K562 (cell line): ENCODE results near the gene WDR20. TPM values are rescaled to one million over a fixed set of nuclear protein-coding genes. Genes with fewer than 3 reads are reported as not detected.

Experiments used
- DPF2 ChIP-seq: fragments of 450-650 bp; IDR thresholded peaks from 2 replicates; pipeline ENCODE4 v1.6.1; 2016
- HNRNPLL ChIP-seq: fragments of 200-400 bp; formaldehyde crosslinking; IDR thresholded peaks from 2 replicates; pipeline ENCODE4 v1.6.1; 2017; ENCODE audit warnings: low read length, low read depth, mild to moderate bottlenecking; ENCODE audit not compliant: poor library complexity, severe bottlenecking
- POLR3G ChIP-seq: IDR thresholded peaks from 2 replicates; pipeline ENCODE4 v1.6.1; 2011; ENCODE audit not compliant: insufficient read length, insufficient replicate concordance; ENCODE audit errors: extremely low read depth
- RB1 ChIP-seq: fragments of 450-650 bp; IDR thresholded peaks from 2 replicates; pipeline ENCODE4 v1.6.1; 2017; ENCODE audit warnings: low read depth, mild to moderate bottlenecking
- XRCC4 ChIP-seq: IDR thresholded peaks from one replicate; pipeline ENCODE4 v1.6.1; 2011; ENCODE audit not compliant: insufficient read depth, insufficient read length; ENCODE audit errors: extremely low read depth
- ZNF431 ChIP-seq: sonication (generic); formaldehyde crosslinking; IDR thresholded peaks from 2 replicates; pipeline ENCODE4 v1.8.0; 2022; ENCODE audit warnings: mild to moderate bottlenecking, missing genetic modification reagents
- ZNF586 ChIP-seq: fragments of 450-650 bp; formaldehyde crosslinking; conservative IDR thresholded peaks from 2 replicates; pipeline ENCODE4 v1.4.0; 2020; ENCODE audit warnings: mild to moderate bottlenecking, moderate library complexity
- polyA plus RNA-seq, 8 experiments: library from polyadenylated mRNA; depleted of rRNA in 4 of 8; stranded (reverse) in 5 of 8; unstranded in 3 of 8; fragments of >200 nt; fragmentation: Nextera tagmentation in 2 of 8; fragmentation: Illumina TruSeq in 1 of 8; extraction: Ambion mirVana in 2 of 8; extraction: Trizol in 1 of 8; gene quantifications; 2 replicates each; pipeline versions ENCODE4 v1.2.1 to v1.2.3, GENCODE V29; 2011 to 2014; ENCODE audit warnings: inconsistent platforms in 1 of 8, missing spikeins in 1 of 8
- total RNA-seq, 7 experiments: library from RNA; depleted of rRNA in 6 of 7; stranded (reverse); fragments of >200 nt in 6 of 7; fragmentation: Illumina TruSeq in 2 of 7; extraction: Trizol in 2 of 7; gene quantifications; 2 replicates each; pipeline versions ENCODE4 v1.2.1 to v1.2.3, GENCODE V29; 2011 to 2021; ENCODE audit warnings: low replicate concordance in 1 of 7
- TF ChIP-seq, protein P1 (sequence below): fragments of 450-650 bp; IDR thresholded peaks from 2 replicates; pipeline ENCODE4 v1.6.1; 2016; ENCODE audit warnings: mild to moderate bottlenecking, moderate library complexity
- TF ChIP-seq, protein P2 (sequence below): fragments of 250-450 bp; sonication (Bioruptor Pico); IDR thresholded peaks from 2 replicates; pipeline ENCODE4 v1.4.0; 2020; ENCODE audit warnings: borderline replicate concordance
- TF ChIP-seq, protein P3 (sequence below), 3 experiments: fragments of 200-800 bp in 1 of 3; fragments of 250-450 bp in 1 of 3; fragments of 450-650 bp in 1 of 3; sonication (Bioruptor Pico) in 1 of 3; sonication (Bioruptor generic) in 1 of 3; formaldehyde crosslinking in 1 of 3; IDR thresholded peaks; 2 replicates each; pipeline versions ENCODE4 v1.6.1 to v1.8.0; 2016 to 2022; ENCODE audit warnings: mild to moderate bottlenecking in 2 of 3, missing genetic modification characterization in 2 of 3, missing compliant biosample characterization in 1 of 3, moderate library complexity in 1 of 3

WDR20 gene
- total and polyA plus RNA-seq, 9 of the 15 experiments (the other 6 are each of a cell fraction or from before 2014, with no cell fraction given), result 7.0 to 15.3 (median 11.8) TPM

DNA sequence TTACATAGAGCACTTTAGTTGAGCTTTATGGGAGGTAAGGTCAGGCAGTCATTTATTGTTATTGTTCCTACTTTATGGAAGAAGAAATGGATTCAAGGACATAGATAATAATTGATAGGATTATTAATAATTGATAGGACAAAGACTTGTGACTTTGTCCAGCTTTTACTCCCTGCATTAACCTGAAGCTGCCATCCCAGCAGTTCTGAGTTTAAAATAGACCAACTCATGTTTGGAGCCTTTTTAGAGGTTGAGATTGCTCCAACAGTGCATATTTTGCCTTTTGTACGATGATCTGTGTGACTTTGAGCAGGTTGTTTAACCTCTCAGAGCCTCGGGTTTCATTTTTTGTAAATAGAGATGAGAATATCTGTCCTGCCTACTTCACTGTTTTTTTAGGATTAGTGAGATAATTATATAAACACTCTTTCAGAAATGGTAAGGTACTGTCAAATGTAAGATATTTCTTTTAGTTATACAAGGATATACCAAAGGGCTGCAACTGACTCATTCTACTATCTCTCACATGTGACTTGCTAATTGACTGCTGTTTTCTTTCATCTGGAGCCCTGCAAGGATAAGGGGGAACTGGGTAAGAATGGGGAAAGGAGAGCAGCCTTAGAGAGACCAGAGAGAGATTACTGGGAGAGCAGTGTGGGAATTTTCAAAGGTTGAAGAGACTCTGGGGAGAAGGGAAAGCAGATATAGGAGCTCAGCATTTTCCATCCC, 15.3 kb downstream of the WDR20 start (continued):
- TF ChIP-seq, protein P1, sequence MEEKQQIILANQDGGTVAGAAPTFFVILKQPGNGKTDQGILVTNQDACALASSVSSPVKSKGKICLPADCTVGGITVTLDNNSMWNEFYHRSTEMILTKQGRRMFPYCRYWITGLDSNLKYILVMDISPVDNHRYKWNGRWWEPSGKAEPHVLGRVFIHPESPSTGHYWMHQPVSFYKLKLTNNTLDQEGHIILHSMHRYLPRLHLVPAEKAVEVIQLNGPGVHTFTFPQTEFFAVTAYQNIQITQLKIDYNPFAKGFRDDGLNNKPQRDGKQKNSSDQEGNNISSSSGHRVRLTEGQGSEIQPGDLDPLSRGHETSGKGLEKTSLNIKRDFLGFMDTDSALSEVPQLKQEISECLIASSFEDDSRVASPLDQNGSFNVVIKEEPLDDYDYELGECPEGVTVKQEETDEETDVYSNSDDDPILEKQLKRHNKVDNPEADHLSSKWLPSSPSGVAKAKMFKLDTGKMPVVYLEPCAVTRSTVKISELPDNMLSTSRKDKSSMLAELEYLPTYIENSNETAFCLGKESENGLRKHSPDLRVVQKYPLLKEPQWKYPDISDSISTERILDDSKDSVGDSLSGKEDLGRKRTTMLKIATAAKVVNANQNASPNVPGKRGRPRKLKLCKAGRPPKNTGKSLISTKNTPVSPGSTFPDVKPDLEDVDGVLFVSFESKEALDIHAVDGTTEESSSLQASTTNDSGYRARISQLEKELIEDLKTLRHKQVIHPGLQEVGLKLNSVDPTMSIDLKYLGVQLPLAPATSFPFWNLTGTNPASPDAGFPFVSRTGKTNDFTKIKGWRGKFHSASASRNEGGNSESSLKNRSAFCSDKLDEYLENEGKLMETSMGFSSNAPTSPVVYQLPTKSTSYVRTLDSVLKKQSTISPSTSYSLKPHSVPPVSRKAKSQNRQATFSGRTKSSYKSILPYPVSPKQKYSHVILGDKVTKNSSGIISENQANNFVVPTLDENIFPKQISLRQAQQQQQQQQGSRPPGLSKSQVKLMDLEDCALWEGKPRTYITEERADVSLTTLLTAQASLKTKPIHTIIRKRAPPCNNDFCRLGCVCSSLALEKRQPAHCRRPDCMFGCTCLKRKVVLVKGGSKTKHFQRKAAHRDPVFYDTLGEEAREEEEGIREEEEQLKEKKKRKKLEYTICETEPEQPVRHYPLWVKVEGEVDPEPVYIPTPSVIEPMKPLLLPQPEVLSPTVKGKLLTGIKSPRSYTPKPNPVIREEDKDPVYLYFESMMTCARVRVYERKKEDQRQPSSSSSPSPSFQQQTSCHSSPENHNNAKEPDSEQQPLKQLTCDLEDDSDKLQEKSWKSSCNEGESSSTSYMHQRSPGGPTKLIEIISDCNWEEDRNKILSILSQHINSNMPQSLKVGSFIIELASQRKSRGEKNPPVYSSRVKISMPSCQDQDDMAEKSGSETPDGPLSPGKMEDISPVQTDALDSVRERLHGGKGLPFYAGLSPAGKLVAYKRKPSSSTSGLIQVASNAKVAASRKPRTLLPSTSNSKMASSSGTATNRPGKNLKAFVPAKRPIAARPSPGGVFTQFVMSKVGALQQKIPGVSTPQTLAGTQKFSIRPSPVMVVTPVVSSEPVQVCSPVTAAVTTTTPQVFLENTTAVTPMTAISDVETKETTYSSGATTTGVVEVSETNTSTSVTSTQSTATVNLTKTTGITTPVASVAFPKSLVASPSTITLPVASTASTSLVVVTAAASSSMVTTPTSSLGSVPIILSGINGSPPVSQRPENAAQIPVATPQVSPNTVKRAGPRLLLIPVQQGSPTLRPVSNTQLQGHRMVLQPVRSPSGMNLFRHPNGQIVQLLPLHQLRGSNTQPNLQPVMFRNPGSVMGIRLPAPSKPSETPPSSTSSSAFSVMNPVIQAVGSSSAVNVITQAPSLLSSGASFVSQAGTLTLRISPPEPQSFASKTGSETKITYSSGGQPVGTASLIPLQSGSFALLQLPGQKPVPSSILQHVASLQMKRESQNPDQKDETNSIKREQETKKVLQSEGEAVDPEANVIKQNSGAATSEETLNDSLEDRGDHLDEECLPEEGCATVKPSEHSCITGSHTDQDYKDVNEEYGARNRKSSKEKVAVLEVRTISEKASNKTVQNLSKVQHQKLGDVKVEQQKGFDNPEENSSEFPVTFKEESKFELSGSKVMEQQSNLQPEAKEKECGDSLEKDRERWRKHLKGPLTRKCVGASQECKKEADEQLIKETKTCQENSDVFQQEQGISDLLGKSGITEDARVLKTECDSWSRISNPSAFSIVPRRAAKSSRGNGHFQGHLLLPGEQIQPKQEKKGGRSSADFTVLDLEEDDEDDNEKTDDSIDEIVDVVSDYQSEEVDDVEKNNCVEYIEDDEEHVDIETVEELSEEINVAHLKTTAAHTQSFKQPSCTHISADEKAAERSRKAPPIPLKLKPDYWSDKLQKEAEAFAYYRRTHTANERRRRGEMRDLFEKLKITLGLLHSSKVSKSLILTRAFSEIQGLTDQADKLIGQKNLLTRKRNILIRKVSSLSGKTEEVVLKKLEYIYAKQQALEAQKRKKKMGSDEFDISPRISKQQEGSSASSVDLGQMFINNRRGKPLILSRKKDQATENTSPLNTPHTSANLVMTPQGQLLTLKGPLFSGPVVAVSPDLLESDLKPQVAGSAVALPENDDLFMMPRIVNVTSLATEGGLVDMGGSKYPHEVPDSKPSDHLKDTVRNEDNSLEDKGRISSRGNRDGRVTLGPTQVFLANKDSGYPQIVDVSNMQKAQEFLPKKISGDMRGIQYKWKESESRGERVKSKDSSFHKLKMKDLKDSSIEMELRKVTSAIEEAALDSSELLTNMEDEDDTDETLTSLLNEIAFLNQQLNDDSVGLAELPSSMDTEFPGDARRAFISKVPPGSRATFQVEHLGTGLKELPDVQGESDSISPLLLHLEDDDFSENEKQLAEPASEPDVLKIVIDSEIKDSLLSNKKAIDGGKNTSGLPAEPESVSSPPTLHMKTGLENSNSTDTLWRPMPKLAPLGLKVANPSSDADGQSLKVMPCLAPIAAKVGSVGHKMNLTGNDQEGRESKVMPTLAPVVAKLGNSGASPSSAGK, result no peak
- TF ChIP-seq ZNF586 (CRISPR knock-in tag) (no peak), XRCC4 (no peak), ZNF431 (CRISPR knock-in tag) (no peak), POLR3G (no peak), RB1 (no peak), HNRNPLL (no peak), DPF2 (0 out of 2 replicates have a peak, but pooled peaks have one; percentile 25)
- TF ChIP-seq, protein P2, sequence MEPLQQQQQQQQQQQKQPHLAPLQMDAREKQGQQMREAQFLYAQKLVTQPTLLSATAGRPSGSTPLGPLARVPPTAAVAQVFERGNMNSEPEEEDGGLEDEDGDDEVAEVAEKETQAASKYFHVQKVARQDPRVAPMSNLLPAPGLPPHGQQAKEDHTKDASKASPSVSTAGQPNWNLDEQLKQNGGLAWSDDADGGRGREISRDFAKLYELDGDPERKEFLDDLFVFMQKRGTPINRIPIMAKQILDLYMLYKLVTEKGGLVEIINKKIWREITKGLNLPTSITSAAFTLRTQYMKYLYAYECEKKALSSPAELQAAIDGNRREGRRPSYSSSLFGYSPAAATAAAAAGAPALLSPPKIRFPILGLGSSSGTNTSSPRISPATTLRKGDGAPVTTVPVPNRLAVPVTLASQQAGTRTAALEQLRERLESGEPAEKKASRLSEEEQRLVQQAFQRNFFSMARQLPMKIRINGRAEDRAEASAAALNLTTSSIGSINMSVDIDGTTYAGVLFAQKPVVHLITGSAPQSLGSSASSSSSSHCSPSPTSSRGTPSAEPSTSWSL (CRISPR knock-in tag), result no peak
- TF ChIP-seq, protein P3, sequence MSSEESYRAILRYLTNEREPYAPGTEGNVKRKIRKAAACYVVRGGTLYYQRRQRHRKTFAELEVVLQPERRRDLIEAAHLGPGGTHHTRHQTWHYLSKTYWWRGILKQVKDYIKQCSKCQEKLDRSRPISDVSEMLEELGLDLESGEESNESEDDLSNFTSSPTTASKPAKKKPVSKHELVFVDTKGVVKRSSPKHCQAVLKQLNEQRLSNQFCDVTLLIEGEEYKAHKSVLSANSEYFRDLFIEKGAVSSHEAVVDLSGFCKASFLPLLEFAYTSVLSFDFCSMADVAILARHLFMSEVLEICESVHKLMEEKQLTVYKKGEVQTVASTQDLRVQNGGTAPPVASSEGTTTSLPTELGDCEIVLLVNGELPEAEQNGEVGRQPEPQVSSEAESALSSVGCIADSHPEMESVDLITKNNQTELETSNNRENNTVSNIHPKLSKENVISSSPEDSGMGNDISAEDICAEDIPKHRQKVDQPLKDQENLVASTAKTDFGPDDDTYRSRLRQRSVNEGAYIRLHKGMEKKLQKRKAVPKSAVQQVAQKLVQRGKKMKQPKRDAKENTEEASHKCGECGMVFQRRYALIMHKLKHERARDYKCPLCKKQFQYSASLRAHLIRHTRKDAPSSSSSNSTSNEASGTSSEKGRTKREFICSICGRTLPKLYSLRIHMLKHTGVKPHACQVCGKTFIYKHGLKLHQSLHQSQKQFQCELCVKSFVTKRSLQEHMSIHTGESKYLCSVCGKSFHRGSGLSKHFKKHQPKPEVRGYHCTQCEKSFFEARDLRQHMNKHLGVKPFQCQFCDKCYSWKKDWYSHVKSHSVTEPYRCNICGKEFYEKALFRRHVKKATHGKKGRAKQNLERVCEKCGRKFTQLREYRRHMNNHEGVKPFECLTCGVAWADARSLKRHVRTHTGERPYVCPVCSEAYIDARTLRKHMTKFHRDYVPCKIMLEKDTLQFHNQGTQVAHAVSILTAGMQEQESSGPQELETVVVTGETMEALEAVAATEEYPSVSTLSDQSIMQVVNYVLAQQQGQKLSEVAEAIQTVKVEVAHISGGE (CRISPR knock-in tag; IDR thresholded peaks at IDR 0.05), result no peak
